GM19468 (cell line): Measurements from ENCODE around the gene ZNF205.
"Not testable (repeated sequence)": the region's sequence is repeated elsewhere in the genome, so short reads cannot be mapped to it uniquely, and the experiment has no call there.

Experiments
- ATAC-seq: cut with Tn5 transposase; IDR thresholded peaks from one replicate; pipeline ENCODE4 v1.9.1; 2021; ENCODE audit warnings: mild to moderate bottlenecking, moderate library complexity, moderate number of reproducible peaks; ENCODE audit not compliant: unreplicated experiment; ENCODE audit errors: extremely low read depth

The ZNF205 gene

DNA sequence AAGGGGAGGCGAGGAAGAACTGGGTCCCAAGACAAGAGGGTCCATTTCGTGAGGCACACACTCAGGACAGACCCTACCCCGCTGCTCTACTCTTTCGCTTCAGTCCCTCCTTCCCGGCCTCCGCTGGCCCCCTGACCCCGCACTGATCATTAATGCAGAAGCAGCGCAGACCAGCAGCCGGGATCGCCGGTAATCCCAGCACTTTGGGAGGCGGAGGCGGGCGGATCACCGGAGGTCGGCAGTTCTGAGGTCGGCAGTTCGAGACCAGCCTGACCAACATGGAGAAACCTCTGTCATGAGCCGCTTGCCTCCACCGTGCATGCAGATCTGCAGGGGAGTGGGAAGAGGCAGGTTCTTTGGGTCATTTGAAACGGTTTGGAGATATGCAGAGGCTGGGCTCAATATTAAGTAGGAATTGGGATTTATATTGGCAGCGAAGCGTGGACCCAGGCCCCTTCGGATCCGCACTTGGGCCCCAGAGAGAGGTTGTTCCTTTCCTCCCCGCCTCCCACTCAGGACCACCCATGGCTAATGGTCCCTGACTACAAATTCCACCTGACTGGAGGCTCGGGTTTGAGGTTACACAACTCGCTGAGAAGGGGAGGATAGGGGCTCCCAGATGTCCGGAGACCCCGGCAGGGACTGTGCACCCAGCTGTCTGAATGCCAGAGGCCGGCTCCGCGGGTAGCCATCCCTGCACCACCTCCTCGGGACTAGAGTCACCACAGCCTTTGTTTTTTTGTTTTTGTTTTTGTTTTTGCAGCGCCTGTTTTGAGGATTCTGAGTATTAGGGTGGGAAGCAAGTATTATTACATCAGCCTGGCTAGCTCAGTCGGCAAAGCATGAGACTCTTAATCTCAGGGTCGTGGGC lies 52.0 kb downstream of the ZNF205 start:
- no peak for ATAC-seq

DNA sequence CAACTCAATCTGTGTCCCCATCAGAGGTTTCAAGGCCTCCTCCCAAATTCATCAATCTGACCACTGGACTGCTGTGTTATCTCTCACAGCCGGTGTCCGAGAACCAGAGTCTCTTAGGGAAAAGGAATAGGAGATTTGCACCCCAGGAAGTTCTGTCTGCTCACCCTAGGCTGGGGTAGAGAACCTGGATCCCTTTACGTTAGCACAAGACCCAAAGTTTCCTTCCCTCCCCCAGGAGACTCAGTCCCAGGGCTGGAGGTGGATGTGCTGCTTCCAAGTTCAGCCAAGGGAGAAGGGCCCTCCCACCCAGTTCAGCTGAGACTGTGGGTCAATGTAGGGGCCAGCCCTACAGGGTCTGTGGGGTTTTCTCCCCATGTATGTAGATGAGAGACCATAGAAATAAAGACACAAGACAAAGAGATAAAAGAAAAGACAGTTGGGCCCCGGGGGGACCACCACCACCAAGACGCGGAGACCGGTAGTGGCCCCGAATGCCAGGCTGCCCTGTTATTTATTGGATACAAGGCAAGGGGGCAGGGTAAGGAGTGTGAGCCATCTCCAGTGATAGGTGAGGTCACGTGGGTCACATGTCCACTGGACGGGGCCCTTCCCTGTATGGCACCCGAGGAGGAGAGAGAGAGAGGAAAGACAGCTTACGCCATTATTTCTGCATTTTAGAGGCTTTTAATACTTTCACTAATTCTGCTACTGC lies 52.9 kb downstream of the ZNF205 start:
- ATAC-seq = no peak

DNA sequence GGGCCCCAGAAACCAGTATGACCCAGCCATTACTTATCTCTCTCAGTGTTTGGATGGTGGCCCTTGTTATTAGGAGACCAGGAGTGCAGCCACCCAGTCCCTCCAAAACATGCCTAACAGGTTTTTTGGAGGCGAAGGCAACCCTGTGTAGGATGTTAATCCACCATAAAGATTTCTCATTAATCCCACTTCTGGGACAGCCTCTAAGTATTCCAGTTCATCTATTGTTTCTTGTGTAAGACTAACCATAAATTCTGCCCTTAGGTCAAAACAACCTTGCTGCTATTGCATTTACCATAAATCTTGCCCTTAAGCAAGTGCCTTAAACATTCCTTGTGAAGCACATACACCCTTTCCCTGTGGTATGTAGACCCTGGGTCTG lies 54.1 kb downstream of the ZNF205 start:
- ATAC-seq = no peak

DNA sequence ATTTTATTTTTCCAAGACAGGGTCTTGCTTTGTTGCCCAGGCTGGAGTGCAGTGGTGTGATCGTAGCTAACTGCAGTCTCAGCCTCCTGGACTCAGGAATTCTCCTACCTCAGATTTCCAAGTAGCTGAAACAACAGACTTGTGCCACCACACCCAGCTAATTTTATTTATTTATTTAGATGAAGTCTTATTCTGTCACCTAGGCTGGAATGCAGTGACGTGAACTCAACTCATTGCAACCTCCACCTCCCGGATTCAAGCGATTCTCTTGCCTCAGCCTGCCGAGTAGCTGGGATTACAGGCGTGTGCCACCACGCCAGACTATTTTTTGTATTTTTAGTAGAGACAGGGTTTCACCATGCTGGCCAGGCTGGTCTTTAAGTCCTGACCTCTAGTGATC lies 56.3 kb downstream of the ZNF205 start:
- ATAC-seq = not testable (repeated sequence)
